BE2C (cell line): ENCODE data around the gene CCL2.

Experiments
- DNase-seq: peaks from one replicate; pipeline ENCODE4 v3.0.0-alpha.2; 2020
- H3K27me3 ChIP-seq: fragments of 250-450 bp; sonication (Bioruptor Pico); 2 replicates; pipeline ENCODE4 v1.5.1; 2020; ENCODE audit warnings: mild to moderate bottlenecking
- H3K36me3 ChIP-seq: fragments of 250-450 bp; sonication (Bioruptor Pico); 2 replicates; pipeline ENCODE4 v1.5.1; 2020; ENCODE audit warnings: mild to moderate bottlenecking
- H3K4me1 ChIP-seq: fragments of 250-450 bp; sonication (Bioruptor Pico); 2 replicates; pipeline ENCODE4 v1.5.1; 2020
- H3K4me3 ChIP-seq: 2 replicates; pipeline ENCODE4 v1.5.1; 2011; ENCODE audit warnings: low read depth, low read length
- H3K9me3 ChIP-seq: fragments of 250-450 bp; sonication (Bioruptor Pico); 2 replicates; pipeline ENCODE4 v1.5.1; 2020
- TF ChIP-seq, protein P1 (sequence below): IDR thresholded peaks from 2 replicates; pipeline ENCODE4 v1.5.1; 2012; ENCODE audit warnings: mild to moderate bottlenecking, low read depth, low read length

Gene CCL2

DNA sequence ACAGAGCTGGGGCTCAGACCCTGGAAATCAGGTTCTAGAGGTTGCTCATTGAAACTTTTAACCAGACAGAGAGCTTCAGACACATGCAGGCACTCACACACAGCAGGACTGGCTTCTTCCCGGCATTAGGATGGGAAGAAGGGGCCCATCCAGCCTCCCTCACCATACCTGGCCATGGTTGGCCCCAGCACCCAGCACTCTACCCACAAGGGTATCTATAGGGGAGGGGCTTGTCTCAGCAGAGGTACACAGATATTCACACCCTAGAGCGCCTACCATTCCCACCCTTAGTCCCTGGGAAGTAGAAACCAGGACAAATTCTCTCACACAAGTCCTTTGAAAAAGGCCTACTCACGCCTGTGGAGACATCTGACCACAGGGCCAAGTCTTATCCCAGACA lies 20.5 kb upstream of the CCL2 start:
- no peak for DNase-seq
- no peaks in the 10 kb centered on the region for H3K9me3 ChIP-seq
- TF ChIP-seq, protein P1, sequence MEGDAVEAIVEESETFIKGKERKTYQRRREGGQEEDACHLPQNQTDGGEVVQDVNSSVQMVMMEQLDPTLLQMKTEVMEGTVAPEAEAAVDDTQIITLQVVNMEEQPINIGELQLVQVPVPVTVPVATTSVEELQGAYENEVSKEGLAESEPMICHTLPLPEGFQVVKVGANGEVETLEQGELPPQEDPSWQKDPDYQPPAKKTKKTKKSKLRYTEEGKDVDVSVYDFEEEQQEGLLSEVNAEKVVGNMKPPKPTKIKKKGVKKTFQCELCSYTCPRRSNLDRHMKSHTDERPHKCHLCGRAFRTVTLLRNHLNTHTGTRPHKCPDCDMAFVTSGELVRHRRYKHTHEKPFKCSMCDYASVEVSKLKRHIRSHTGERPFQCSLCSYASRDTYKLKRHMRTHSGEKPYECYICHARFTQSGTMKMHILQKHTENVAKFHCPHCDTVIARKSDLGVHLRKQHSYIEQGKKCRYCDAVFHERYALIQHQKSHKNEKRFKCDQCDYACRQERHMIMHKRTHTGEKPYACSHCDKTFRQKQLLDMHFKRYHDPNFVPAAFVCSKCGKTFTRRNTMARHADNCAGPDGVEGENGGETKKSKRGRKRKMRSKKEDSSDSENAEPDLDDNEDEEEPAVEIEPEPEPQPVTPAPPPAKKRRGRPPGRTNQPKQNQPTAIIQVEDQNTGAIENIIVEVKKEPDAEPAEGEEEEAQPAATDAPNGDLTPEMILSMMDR: no peak
- H3K36me3 ChIP-seq: no peaks in the 10 kb centered on the region
- no peaks in the 10 kb centered on the region for H3K4me1 ChIP-seq
- H3K4me3 ChIP-seq: no peak overlapping the region
- H3K27me3 ChIP-seq: peaks cover 2% of the 10 kb centered on the region; the same call in 1 of the 2 replicates

GRCh38 chr17:34235389-34236028 lies 19.6 kb upstream of the CCL2 start:
- H3K9me3 ChIP-seq: no peaks in the 10 kb centered on the region
- H3K27me3 ChIP-seq: peaks cover 9% of the 10 kb centered on the region; the same call in 1 of the 2 replicates
- H3K4me3 ChIP-seq: no peak overlapping the region
- H3K4me1 ChIP-seq: no peaks in the 10 kb centered on the region
- no peaks in the 10 kb centered on the region for H3K36me3 ChIP-seq
- DNase-seq: no peak
- TF ChIP-seq, protein P1: no peak

GRCh38 chr17:34236281-34236892 lies 18.7 kb upstream of the CCL2 start:
- no peak overlapping the region for H3K4me3 ChIP-seq
- TF ChIP-seq, protein P1: no peak
- H3K9me3 ChIP-seq: no peaks in the 10 kb centered on the region
- DNase-seq: no peak
- no peaks in the 10 kb centered on the region for H3K36me3 ChIP-seq
- H3K27me3 ChIP-seq: peaks cover 7% of the 10 kb centered on the region; the same call in 1 of the 2 replicates
- H3K4me1 ChIP-seq: no peaks in the 10 kb centered on the region

- TF ChIP-seq, protein P1: no peak
- Histone ChIP-seq H3K4me3 (no peak overlapping the region), H3K4me1 (no peaks in the 10 kb centered on the region), H3K27me3 (peaks cover 6% of the 10 kb centered on the region; the same call in 1 of the 2 replicates), H3K36me3 (no peaks in the 10 kb centered on the region), H3K9me3 (no peaks in the 10 kb centered on the region)
- DNase-seq: no peak
Observed at GRCh38 chr17:34237458-34237857, 17.6 kb upstream of the CCL2 start.

GRCh38 chr17:34241062-34241461 lies 14.0 kb upstream of the CCL2 start:
- no peaks in the 10 kb centered on the region for H3K9me3 ChIP-seq
- H3K27me3 ChIP-seq: peaks cover 17% of the 10 kb centered on the region
- TF ChIP-seq, protein P1: no peak
- H3K36me3 ChIP-seq: no peaks in the 10 kb centered on the region
- H3K4me3 ChIP-seq: no peak overlapping the region
- DNase-seq: no peak
- no peaks in the 10 kb centered on the region for H3K4me1 ChIP-seq

DNA sequence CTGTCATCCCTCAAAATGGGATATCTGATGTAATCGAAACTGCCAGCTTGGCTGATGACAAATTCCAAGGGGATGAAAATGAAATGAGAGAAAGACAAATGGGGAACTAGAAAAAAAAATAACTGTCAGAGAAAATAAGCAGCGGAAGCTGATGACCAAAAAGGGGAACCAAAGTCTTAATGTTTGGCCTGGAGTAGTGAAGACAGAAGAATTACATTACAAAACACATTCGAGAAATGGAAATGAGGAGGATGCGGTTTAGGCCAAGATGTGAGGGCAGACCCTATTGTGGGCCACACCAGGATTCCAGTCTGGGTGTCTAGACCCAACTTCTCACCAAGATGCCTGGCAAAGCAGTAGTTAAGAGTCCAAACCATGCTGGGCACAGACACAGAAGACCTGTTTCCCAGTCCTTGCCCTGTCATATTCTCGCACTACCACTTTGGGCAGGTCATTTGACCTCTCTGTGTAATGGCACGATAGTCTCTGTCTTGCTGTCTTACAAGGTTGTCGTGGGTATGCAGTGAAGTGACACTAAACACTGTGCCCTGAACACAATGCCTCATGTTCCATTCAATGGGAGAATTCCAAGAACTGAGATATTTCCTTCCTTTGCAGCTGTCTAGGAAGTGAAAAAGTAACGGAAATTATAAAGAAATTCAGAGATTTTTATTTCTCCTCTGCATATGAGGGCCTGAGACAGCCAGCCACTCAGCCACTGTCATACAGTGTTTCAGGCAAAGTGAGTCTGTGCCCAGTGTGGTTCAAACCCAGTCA lies 12.3 kb upstream of the CCL2 start:
- H3K36me3 ChIP-seq: no peaks in the 10 kb centered on the region
- TF ChIP-seq, protein P1: no peak
- peaks cover 20% of the 10 kb centered on the region for H3K27me3 ChIP-seq
- H3K9me3 ChIP-seq: no peaks in the 10 kb centered on the region
- no peaks in the 10 kb centered on the region for H3K4me1 ChIP-seq
- H3K4me3 ChIP-seq: no peak overlapping the region
- no peak for DNase-seq
